HepG2 (cell line): ENCODE results near the gene DCK. TPM values are rescaled to one million over a fixed set of nuclear protein-coding genes. Genes with fewer than 3 reads are reported as not detected.

Experiments
- E2F1 ChIP-seq: sonication (generic); formaldehyde crosslinking; IDR thresholded peaks from 2 replicates; pipeline ENCODE4 v1.5.0; 2020; ENCODE audit warnings: missing genetic modification reagents
- GFI1 ChIP-seq: sonication (generic); formaldehyde crosslinking; IDR thresholded peaks from 2 replicates; pipeline ENCODE4 v1.5.0; 2020; ENCODE audit warnings: missing genetic modification reagents, mild to moderate bottlenecking, borderline replicate concordance
- HOXA7 ChIP-seq: sonication (generic); formaldehyde crosslinking; IDR thresholded peaks from 2 replicates; pipeline ENCODE4 v1.8.1; 2022; ENCODE audit warnings: mild to moderate bottlenecking, missing genetic modification reagents, moderate library complexity
- LBX2 ChIP-seq: sonication (generic); formaldehyde crosslinking; IDR thresholded peaks from 2 replicates; pipeline ENCODE4 v1.5.0; 2020; ENCODE audit warnings: missing genetic modification reagents, mild to moderate bottlenecking, borderline replicate concordance
- NAIF1 ChIP-seq: sonication (generic); formaldehyde crosslinking; IDR thresholded peaks from 2 replicates; pipeline ENCODE4 v1.5.0; 2020; ENCODE audit warnings: mild to moderate bottlenecking, missing genetic modification reagents, borderline replicate concordance
- NR2F2 ChIP-seq: IDR thresholded peaks from 2 replicates; pipeline ENCODE4 v1.6.1; 2012; ENCODE audit warnings: low read depth, inconsistent platforms, borderline replicate concordance
- PHF8 ChIP-seq: sonication (generic); formaldehyde crosslinking; IDR thresholded peaks from 2 replicates; pipeline ENCODE4 v1.5.0; 2020; ENCODE audit warnings: missing genetic modification reagents
- SMAD1 ChIP-seq: sonication (generic); formaldehyde crosslinking; IDR thresholded peaks from 2 replicates; pipeline ENCODE4 v1.4.0; 2020; ENCODE audit warnings: missing genetic modification reagents, low read depth, mild to moderate bottlenecking, borderline replicate concordance
- TMF1 ChIP-seq: sonication (generic); formaldehyde crosslinking; IDR thresholded peaks from 2 replicates; pipeline ENCODE4 v1.8.1; 2022; ENCODE audit warnings: low read depth, missing genetic modification reagents
- ZMYM2 ChIP-seq: sonication (generic); formaldehyde crosslinking; IDR thresholded peaks from 2 replicates; pipeline ENCODE4 v1.8.0; 2022; ENCODE audit warnings: mild to moderate bottlenecking, missing genetic modification reagents
- ZNF275 ChIP-seq: sonication (generic); formaldehyde crosslinking; IDR thresholded peaks from 2 replicates; pipeline ENCODE4 v1.8.0; 2022; ENCODE audit warnings: missing genetic modification reagents, mild to moderate bottlenecking, inconsistent platforms, borderline replicate concordance
- ZNF766 ChIP-seq: sonication (generic); formaldehyde crosslinking; IDR thresholded peaks from 2 replicates; pipeline ENCODE4 v1.5.0; 2020; ENCODE audit warnings: missing genetic modification reagents, borderline replicate concordance
- polyA plus RNA-seq, 8 experiments: library from polyadenylated mRNA; depleted of rRNA in 3 of 8; stranded (reverse) in 7 of 8; unstranded in 1 of 8; fragments of >200 nt; fragmentation: Illumina TruSeq in 4 of 8; extraction: Trizol in 4 of 8; gene quantifications; 2 replicates each; pipeline versions ENCODE4 v1.2.1 to v1.2.3, GENCODE V29; 2011 to 2016; ENCODE audit warnings: low read depth in 4 of 8, missing spikeins in 1 of 8, mixed read lengths in 1 of 8; ENCODE audit not compliant: insufficient read depth in 1 of 8
- total RNA-seq, 5 experiments: library from RNA; depleted of rRNA; stranded (reverse); fragments of >200 nt; fragmentation: Illumina TruSeq; extraction: Trizol; gene quantifications; 2 replicates each; pipeline ENCODE4 v1.2.3, GENCODE V29; 2016; ENCODE audit warnings: low read depth in 1 of 5
- TF ChIP-seq, protein P1 (sequence below): sonication (generic); formaldehyde crosslinking; IDR thresholded peaks from 2 replicates; pipeline ENCODE4 v1.9.0; 2021; ENCODE audit warnings: mild to moderate bottlenecking, missing genetic modification reagents
- TF ChIP-seq, protein P2 (sequence below): sonication (generic); formaldehyde crosslinking; IDR thresholded peaks from 2 replicates; pipeline ENCODE4 v1.5.0; 2020; ENCODE audit warnings: mild to moderate bottlenecking, missing genetic modification reagents
- TF ChIP-seq, protein P3 (sequence below): sonication (generic); formaldehyde crosslinking; IDR thresholded peaks from 2 replicates; pipeline ENCODE4 v1.4.0; 2020; ENCODE audit warnings: mild to moderate bottlenecking, missing genetic modification reagents

DCK gene
- total and polyA plus RNA-seq, 2 of the 13 experiments (the other 11 are each of a cell fraction or from before 2014, with no cell fraction given), result 5.7 to 21.8 TPM

GRCh38 chr4:70993181-70994068 is at the start of gene DCK (continued):
- TF ChIP-seq GFI1 (CRISPR knock-in tag) (peak; percentile 81; the same call in 1 of the 2 replicates), PHF8 (CRISPR knock-in tag) (peak; percentile 76), ZMYM2 (0 out of 2 replicates have a peak, but pooled peaks have one; percentile 27), E2F1 (CRISPR knock-in tag) (peak; percentile 92), LBX2 (CRISPR knock-in tag) (no peak), ZNF766 (CRISPR knock-in tag) (no peak), HOXA7 (CRISPR knock-in tag) (no peak), NR2F2 (no peak; the same call in 1 of the 2 replicates), ZNF275 (CRISPR knock-in tag) (no peak), NAIF1 (peak; percentile 80; the same call in 1 of the 2 replicates), SMAD1 (CRISPR knock-in tag) (no peak; the same call in 1 of the 2 replicates), TMF1 (peak; percentile 84; the same call in 1 of the 2 replicates)
- TF ChIP-seq, protein P1, sequence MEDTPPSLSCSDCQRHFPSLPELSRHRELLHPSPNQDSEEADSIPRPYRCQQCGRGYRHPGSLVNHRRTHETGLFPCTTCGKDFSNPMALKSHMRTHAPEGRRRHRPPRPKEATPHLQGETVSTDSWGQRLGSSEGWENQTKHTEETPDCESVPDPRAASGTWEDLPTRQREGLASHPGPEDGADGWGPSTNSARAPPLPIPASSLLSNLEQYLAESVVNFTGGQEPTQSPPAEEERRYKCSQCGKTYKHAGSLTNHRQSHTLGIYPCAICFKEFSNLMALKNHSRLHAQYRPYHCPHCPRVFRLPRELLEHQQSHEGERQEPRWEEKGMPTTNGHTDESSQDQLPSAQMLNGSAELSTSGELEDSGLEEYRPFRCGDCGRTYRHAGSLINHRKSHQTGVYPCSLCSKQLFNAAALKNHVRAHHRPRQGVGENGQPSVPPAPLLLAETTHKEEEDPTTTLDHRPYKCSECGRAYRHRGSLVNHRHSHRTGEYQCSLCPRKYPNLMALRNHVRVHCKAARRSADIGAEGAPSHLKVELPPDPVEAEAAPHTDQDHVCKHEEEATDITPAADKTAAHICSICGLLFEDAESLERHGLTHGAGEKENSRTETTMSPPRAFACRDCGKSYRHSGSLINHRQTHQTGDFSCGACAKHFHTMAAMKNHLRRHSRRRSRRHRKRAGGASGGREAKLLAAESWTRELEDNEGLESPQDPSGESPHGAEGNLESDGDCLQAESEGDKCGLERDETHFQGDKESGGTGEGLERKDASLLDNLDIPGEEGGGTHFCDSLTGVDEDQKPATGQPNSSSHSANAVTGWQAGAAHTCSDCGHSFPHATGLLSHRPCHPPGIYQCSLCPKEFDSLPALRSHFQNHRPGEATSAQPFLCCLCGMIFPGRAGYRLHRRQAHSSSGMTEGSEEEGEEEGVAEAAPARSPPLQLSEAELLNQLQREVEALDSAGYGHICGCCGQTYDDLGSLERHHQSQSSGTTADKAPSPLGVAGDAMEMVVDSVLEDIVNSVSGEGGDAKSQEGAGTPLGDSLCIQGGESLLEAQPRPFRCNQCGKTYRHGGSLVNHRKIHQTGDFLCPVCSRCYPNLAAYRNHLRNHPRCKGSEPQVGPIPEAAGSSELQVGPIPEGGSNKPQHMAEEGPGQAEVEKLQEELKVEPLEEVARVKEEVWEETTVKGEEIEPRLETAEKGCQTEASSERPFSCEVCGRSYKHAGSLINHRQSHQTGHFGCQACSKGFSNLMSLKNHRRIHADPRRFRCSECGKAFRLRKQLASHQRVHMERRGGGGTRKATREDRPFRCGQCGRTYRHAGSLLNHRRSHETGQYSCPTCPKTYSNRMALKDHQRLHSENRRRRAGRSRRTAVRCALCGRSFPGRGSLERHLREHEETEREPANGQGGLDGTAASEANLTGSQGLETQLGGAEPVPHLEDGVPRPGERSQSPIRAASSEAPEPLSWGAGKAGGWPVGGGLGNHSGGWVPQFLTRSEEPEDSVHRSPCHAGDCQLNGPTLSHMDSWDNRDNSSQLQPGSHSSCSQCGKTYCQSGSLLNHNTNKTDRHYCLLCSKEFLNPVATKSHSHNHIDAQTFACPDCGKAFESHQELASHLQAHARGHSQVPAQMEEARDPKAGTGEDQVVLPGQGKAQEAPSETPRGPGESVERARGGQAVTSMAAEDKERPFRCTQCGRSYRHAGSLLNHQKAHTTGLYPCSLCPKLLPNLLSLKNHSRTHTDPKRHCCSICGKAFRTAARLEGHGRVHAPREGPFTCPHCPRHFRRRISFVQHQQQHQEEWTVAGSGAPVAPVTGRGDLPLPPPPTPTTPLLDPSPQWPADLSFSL, result no peak
- TF ChIP-seq, protein P2, sequence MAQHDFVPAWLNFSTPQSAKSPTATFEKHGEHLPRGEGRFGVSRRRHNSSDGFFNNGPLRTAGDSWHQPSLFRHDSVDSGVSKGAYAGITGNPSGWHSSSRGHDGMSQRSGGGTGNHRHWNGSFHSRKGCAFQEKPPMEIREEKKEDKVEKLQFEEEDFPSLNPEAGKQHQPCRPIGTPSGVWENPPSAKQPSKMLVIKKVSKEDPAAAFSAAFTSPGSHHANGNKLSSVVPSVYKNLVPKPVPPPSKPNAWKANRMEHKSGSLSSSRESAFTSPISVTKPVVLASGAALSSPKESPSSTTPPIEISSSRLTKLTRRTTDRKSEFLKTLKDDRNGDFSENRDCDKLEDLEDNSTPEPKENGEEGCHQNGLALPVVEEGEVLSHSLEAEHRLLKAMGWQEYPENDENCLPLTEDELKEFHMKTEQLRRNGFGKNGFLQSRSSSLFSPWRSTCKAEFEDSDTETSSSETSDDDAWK, result no peak
- TF ChIP-seq, protein P3, sequence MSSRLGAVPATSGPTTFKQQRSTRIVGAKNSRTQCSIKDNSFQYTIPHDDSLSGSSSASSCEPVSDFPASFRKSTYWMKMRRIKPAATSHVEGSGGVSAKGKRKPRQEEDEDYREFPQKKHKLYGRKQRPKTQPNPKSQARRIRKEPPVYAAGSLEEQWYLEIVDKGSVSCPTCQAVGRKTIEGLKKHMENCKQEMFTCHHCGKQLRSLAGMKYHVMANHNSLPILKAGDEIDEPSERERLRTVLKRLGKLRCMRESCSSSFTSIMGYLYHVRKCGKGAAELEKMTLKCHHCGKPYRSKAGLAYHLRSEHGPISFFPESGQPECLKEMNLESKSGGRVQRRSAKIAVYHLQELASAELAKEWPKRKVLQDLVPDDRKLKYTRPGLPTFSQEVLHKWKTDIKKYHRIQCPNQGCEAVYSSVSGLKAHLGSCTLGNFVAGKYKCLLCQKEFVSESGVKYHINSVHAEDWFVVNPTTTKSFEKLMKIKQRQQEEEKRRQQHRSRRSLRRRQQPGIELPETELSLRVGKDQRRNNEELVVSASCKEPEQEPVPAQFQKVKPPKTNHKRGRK (CRISPR knock-in tag), result no peak
